SW480 (cell line): ENCODE measurements around the gene HAGH.

ENCODE experiments used
- DNase-seq: peaks from one replicate; pipeline ENCODE4 v3.0.0-alpha.2; 2016; ENCODE audit warnings: low spot score

The HAGH gene

GRCh38 chr16:1762196-1762878 is 64.3 kb downstream of the HAGH start:
- no peak for DNase-seq

DNA sequence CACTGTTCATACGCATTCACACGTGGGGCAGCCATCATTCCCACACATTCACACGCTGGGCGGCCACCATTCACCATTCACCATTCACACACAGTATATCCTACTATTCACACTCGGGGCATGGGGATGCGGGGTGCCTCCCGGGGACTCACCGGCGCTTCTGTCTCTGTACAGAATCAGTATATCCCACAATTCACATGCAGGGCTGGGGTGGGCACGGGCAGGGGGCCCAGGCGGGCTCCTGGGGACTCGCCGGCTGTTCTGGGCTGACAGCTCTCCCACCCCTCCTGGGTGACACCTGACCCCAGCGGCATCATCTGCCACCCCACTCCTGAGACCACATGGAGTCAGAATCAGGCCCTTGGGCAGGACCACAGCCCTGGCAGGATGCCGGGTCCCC is 64.9 kb downstream of the HAGH start:
- DNase-seq: no peak

- no peak for DNase-seq
Observed at GRCh38 chr16:1760911-1761310, 65.7 kb downstream of the HAGH start.

DNA sequence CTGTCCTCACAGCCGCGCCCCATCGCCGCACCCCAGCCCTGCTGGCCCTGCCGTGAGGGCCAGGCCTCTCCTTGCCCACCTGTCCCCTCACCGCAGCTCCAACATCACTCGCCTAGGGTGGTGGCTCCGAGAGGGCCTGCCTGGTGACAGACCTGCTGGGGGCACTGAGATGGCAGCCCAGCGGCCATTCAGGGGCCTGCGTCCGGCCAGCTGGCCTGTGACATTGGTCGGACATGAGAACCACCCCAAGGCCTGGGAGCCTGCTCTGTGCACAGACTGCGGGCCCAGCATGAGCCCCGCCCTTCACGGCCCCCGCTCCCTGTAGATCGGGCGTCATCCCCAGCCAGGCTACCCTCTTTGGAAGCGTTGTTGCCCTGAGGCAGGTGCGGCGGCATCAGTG is 67.1 kb downstream of the HAGH start:
- DNase-seq: no peak

- DNase-seq: no peak
Observed at GRCh38 chr16:1758923-1759322, 67.7 kb downstream of the HAGH start.

DNA sequence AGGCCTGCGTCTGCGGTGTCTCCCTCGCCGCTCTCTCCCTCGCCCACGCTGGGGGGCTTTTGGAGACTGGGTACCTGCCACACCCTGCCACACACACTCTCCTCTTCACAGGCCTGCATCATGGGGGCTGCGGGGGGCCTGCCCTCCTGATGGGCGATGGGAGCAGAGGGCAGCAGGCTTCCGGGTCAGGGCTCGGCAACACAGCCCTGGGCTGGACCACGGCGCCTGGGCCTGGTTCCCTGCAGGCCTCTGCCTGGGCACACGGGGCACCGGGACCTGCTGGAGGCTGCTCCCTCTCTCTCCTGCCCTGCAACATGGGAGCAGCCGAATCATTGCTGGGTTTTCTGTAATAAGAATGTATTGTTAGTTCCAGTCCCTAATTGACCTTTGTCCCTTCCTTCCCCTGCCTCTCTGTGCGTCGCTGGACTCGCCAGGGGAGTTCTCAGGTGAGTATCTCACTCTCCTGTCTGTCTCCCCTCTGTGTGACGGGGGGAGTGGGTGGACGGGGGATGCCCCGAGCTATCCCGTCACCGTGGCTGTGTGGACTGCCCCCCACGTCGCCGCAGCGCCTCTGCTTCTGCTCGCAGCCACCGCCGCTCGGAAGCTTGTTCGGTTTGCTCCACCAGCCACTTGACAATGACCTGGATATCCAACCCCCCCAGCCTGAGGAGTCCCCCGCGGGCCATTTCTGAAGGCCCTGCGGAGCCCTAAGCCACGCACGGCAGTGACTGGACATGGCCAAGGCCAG is 68.7 kb downstream of the HAGH start:
- DNase-seq: no peak
